Activated naive CD4-positive, alpha-beta T cell treated with anti-CD3 and anti-CD28 coated beads for 36 hours (primary cell): ENCODE results near the gene LRP1B. TPM values are rescaled to one million over a fixed set of nuclear protein-coding genes. Genes with fewer than 3 reads are reported as not detected.

Source experiments
- CTCF ChIA-PET: fragments of 350-600 bp; sonication (Branson Sonifier 250); formaldehyde crosslinking; loops from one replicate; lab custom pipeline; 2021; ENCODE audit warnings: antibody characterized with exemption; lab: Charles Lee
- DNase-seq: peaks from one replicate; pipeline ENCODE4 v3.0.0-alpha.2; 2020
- H3K27ac Mint-ChIP-seq: one replicate; pipeline ENCODE4 v1.8.0; 2021; ENCODE audit warnings: mild to moderate bottlenecking, mixed read lengths
- H3K27me3 Mint-ChIP-seq: one replicate; pipeline ENCODE4 v1.8.0; 2021; ENCODE audit warnings: low read depth, mixed read lengths
- H3K36me3 Mint-ChIP-seq: one replicate; pipeline ENCODE4 v1.8.0; 2021; ENCODE audit warnings: low read depth, mixed read lengths
- H3K4me1 Mint-ChIP-seq: one replicate; pipeline ENCODE4 v1.8.0; 2021; ENCODE audit warnings: low read depth, mixed read lengths
- H3K4me3 Mint-ChIP-seq: one replicate; pipeline ENCODE4 v1.8.0; 2021; ENCODE audit warnings: mild to moderate bottlenecking, moderate library complexity, mixed read lengths
- H3K9me3 Mint-ChIP-seq: one replicate; pipeline ENCODE4 v1.8.0; 2021; ENCODE audit warnings: mixed read lengths
- intact Hi-C: fragments of 100-400 bp; cut with micrococcal nuclease; formaldehyde crosslinking; loops from one replicate; pipeline ENCODE4 v1.15.1; 2023
- total RNA-seq, 2 experiments: library from RNA; stranded (reverse); gene quantifications; one replicate each; pipeline ENCODE4 v1.2.3, GENCODE V29; 2021

Gene LRP1B
- total RNA-seq, 2 experiments from 2014 or later: not detected

DNA sequence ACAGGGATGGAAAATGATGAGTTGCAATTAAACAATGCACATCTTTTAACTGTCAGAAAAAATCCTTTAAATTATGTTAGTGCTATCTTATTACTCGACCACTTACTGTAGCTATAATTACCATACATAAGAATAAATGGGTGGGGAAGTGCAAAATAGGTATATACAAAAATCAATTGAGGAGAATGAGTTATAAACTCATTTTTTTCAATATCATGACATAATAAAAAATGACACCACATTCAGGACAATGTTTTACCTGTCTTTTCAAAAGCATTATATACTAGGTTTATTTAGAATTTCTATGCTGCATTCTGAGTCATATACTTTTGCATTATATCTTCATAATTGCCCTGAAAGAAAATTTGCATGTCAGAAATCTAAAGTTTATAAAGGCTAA lies 1533.6 kb downstream of the LRP1B start:
- no peak for DNase-seq
- CTCF ChIA-PET: interaction anchor here (0.7 kb wide), 1 partner anchor 159 kb away, joined by 3 read pairs; no protein-coding TSS in a partner anchor
- H3K4me3 Mint-ChIP-seq: no peak overlapping the region
- intact Hi-C loops: no loop called here
- H3K27ac Mint-ChIP-seq: no peak overlapping the region
- no peaks in the 10 kb centered on the region for H3K4me1 Mint-ChIP-seq
- no peaks in the 10 kb centered on the region for H3K36me3 Mint-ChIP-seq
- peaks cover 2% of the 10 kb centered on the region for H3K9me3 Mint-ChIP-seq
- H3K27me3 Mint-ChIP-seq: no peaks in the 10 kb centered on the region

- no peak for DNase-seq
- no peaks in the 10 kb centered on the region for H3K27me3 Mint-ChIP-seq
- H3K27ac Mint-ChIP-seq: no peak overlapping the region
- CTCF ChIA-PET: interaction anchor here (0.7 kb wide), 1 partner anchor 158 kb away, joined by 3 read pairs; no protein-coding TSS in a partner anchor
- no peaks in the 10 kb centered on the region for H3K36me3 Mint-ChIP-seq
- intact Hi-C loops: no loop called here
- no peaks in the 10 kb centered on the region for H3K4me1 Mint-ChIP-seq
- peaks cover 2% of the 10 kb centered on the region for H3K9me3 Mint-ChIP-seq
- H3K4me3 Mint-ChIP-seq: no peak overlapping the region
Observed at GRCh38 chr2:140596447-140596846, 1534.4 kb downstream of the LRP1B start.

DNA sequence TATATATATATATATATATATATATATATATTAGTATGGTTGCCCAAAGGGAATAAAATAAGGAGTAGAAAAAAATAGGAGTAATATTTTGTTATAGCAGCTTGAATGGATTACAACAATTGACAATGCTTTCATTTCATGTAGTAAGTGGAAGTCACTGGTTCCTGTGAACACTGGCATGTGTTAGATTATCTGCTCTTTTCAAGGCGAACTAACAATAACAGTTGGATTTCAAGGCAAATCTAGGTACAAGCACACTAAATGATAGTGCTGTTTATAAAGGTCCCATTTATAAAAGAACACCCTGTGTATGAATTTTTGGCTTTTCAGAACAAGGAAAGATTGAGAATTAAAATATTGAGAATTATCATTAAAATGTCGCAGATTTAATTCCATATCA lies 1535.7 kb downstream of the LRP1B start:
- H3K27me3 Mint-ChIP-seq: no peaks in the 10 kb centered on the region
- CTCF ChIA-PET: no interaction called here
- no peak overlapping the region for H3K4me3 Mint-ChIP-seq
- no peak for DNase-seq
- no peaks in the 10 kb centered on the region for H3K36me3 Mint-ChIP-seq
- H3K27ac Mint-ChIP-seq: no peak overlapping the region
- H3K9me3 Mint-ChIP-seq: peaks cover 4% of the 10 kb centered on the region
- no peaks in the 10 kb centered on the region for H3K4me1 Mint-ChIP-seq
- intact Hi-C loops: no loop called here

- intact Hi-C loops: no loop called here
- H3K27me3 Mint-ChIP-seq: no peaks in the 10 kb centered on the region
- no peaks in the 10 kb centered on the region for H3K4me1 Mint-ChIP-seq
- CTCF ChIA-PET: no interaction called here
- no peak overlapping the region for H3K27ac Mint-ChIP-seq
- H3K4me3 Mint-ChIP-seq: no peak overlapping the region
- peaks cover 4% of the 10 kb centered on the region for H3K9me3 Mint-ChIP-seq
- H3K36me3 Mint-ChIP-seq: no peaks in the 10 kb centered on the region
- no peak for DNase-seq
Observed at GRCh38 chr2:140593132-140593531, 1537.7 kb downstream of the LRP1B start.

DNA sequence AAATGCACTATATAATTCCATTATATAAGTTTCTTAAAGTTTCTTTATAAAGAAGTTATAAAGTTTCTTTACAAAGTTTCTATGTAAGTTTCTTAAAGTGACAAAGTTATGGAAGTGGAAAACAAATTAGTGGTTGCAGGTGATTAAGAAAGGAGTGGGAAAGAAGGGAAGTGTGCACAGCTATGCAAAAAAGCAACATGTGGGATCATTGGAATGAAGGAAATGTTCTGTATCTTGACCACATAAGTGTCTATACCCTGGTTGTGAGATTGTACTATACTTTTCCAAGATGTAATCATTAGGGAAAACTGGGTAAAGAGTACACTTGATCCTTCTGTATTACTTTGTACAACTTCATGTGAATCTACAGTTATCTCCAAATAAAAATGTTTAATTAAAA lies 1541.1 kb downstream of the LRP1B start:
- CTCF ChIA-PET: no interaction called here
- no peaks in the 10 kb centered on the region for H3K27me3 Mint-ChIP-seq
- peaks cover 10% of the 10 kb centered on the region for H3K9me3 Mint-ChIP-seq
- no peaks in the 10 kb centered on the region for H3K4me1 Mint-ChIP-seq
- intact Hi-C loops: loop anchor here (10.0 kb wide), 1 partner anchor 155 kb away; no protein-coding TSS in a partner anchor
- H3K36me3 Mint-ChIP-seq: no peaks in the 10 kb centered on the region
- H3K4me3 Mint-ChIP-seq: no peak overlapping the region
- no peak overlapping the region for H3K27ac Mint-ChIP-seq
- DNase-seq: no peak

GRCh38 chr2:140589273-140589672 lies 1541.5 kb downstream of the LRP1B start:
- Mint-ChIP-seq H3K36me3 (no peaks in the 10 kb centered on the region), H3K4me1 (no peaks in the 10 kb centered on the region), H3K27ac (no peak overlapping the region), H3K9me3 (peaks cover 9% of the 10 kb centered on the region), H3K27me3 (no peaks in the 10 kb centered on the region), H3K4me3 (no peak overlapping the region)
- intact Hi-C loops: loop anchor here (10.0 kb wide), 1 partner anchor 154 kb away; no protein-coding TSS in a partner anchor
- CTCF ChIA-PET: no interaction called here
- no peak for DNase-seq

GRCh38 chr2:140586379-140586778 lies 1544.4 kb downstream of the LRP1B start:
- H3K27me3 Mint-ChIP-seq: no peaks in the 10 kb centered on the region
- CTCF ChIA-PET: no interaction called here
- intact Hi-C loops: loop anchor here (10.0 kb wide), 1 partner anchor 152 kb away; no protein-coding TSS in a partner anchor

GRCh38 chr2:140585016-140585415 lies 1545.8 kb downstream of the LRP1B start:
- Mint-ChIP-seq H3K36me3 (no peaks in the 10 kb centered on the region), H3K27ac (no peak overlapping the region), H3K27me3 (no peaks in the 10 kb centered on the region), H3K4me1 (no peaks in the 10 kb centered on the region), H3K9me3 (peaks cover 9% of the 10 kb centered on the region), H3K4me3 (no peak overlapping the region)
- no peak for DNase-seq
- CTCF ChIA-PET: no interaction called here
- intact Hi-C loops: loop anchor here (10.0 kb wide), 1 partner anchor 150 kb away; no protein-coding TSS in a partner anchor

More at GRCh38 chr2:140586379-140586778, 1544.4 kb downstream of the LRP1B start:
- Mint-ChIP-seq H3K4me1 (no peaks in the 10 kb centered on the region), H3K27ac (no peak overlapping the region), H3K9me3 (peaks cover 10% of the 10 kb centered on the region), H3K36me3 (no peaks in the 10 kb centered on the region), H3K4me3 (no peak overlapping the region)
- DNase-seq: peak; percentile 4

DNA sequence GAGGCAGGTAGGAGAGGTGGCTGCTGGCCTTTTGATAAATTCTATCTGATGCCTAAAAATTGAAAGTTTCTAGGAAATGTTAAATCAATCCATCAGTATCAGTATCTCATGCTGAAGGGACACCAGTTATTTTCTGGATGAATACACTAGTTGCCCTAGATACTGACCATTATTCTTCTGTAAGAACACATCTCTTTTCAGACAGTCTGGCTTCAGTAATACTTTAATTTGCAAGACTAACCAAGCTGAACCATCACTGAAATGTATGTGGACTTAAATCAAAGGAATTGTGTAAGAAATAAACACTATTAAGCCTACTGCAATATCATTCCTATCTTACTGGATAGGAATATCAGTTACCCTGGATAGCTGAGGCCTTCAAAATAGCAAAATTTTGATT lies 1546.3 kb downstream of the LRP1B start:
- DNase-seq: no peak
- no peaks in the 10 kb centered on the region for H3K4me1 Mint-ChIP-seq
- no peaks in the 10 kb centered on the region for H3K36me3 Mint-ChIP-seq
- H3K4me3 Mint-ChIP-seq: no peak overlapping the region
- intact Hi-C loops: loop anchor here (10.0 kb wide), 1 partner anchor 150 kb away; no protein-coding TSS in a partner anchor
- H3K27ac Mint-ChIP-seq: no peak overlapping the region
- CTCF ChIA-PET: no interaction called here
- H3K9me3 Mint-ChIP-seq: peaks cover 9% of the 10 kb centered on the region
- H3K27me3 Mint-ChIP-seq: no peaks in the 10 kb centered on the region

GRCh38 chr2:140580532-140581151 lies 1550.2 kb downstream of the LRP1B start:
- intact Hi-C loops: loop anchor here (10.0 kb wide), 1 partner anchor 146 kb away; no protein-coding TSS in a partner anchor
- no peaks in the 10 kb centered on the region for H3K36me3 Mint-ChIP-seq
- H3K9me3 Mint-ChIP-seq: peaks cover 7% of the 10 kb centered on the region
- H3K27me3 Mint-ChIP-seq: no peaks in the 10 kb centered on the region
- H3K4me3 Mint-ChIP-seq: no peak overlapping the region
- no peaks in the 10 kb centered on the region for H3K4me1 Mint-ChIP-seq
- no peak overlapping the region for H3K27ac Mint-ChIP-seq
- DNase-seq: no peak
- CTCF ChIA-PET: no interaction called here

- H3K9me3 Mint-ChIP-seq: peaks cover 8% of the 10 kb centered on the region
- no peak for DNase-seq
- CTCF ChIA-PET: interaction anchor here (0.6 kb wide), 2 partner anchors 28 to 94 kb away, joined by 3 read pairs; no protein-coding TSS in a partner anchor
- H3K27ac Mint-ChIP-seq: no peak overlapping the region
- H3K27me3 Mint-ChIP-seq: no peaks in the 10 kb centered on the region
- H3K36me3 Mint-ChIP-seq: no peaks in the 10 kb centered on the region
- no peak overlapping the region for H3K4me3 Mint-ChIP-seq
- intact Hi-C loops: no loop called here
- H3K4me1 Mint-ChIP-seq: no peaks in the 10 kb centered on the region
Observed at GRCh38 chr2:140577453-140577852, 1553.4 kb downstream of the LRP1B start.

GRCh38 chr2:140567734-140568133 lies 1563.1 kb downstream of the LRP1B start:
- intact Hi-C loops: no loop called here
- Mint-ChIP-seq H3K27me3 (no peaks in the 10 kb centered on the region), H3K36me3 (no peaks in the 10 kb centered on the region), H3K27ac (no peak overlapping the region), H3K4me3 (no peak overlapping the region), H3K9me3 (peaks cover 5% of the 10 kb centered on the region), H3K4me1 (no peaks in the 10 kb centered on the region)
- CTCF ChIA-PET: no interaction called here
- no peak for DNase-seq

DNA sequence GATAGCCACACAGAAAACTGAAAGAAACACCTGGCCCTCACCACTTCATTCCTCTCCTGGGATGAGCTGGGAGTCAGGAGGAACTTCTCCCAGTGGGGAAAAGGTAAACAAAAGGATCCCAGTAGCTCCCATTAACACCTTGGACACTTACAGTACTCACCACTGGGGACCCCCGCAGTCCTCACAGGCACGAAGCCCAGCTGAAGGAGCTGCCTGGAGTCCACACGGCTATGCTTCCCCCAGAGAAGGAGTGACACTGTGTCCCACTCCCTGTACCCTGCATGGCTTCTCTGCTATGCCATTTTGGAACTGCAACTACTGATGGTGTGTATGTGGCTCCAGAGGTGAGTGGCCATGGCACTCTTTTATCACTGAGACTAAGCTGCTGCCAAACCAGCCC lies 1565.1 kb downstream of the LRP1B start:
- Mint-ChIP-seq H3K36me3 (no peaks in the 10 kb centered on the region), H3K27ac (no peak overlapping the region), H3K9me3 (peaks cover 3% of the 10 kb centered on the region), H3K27me3 (no peaks in the 10 kb centered on the region), H3K4me1 (no peaks in the 10 kb centered on the region), H3K4me3 (no peak overlapping the region)
- DNase-seq: no peak
- intact Hi-C loops: no loop called here
- CTCF ChIA-PET: no interaction called here
